PC-3 (cell line): ENCODE data around the gene SLC6A11. TPM values are rescaled to one million over a fixed set of nuclear protein-coding genes. Genes with fewer than 3 reads are reported as not detected.

Experiments
- ATAC-seq: fragments of 200-7000 bp; cut with Tn5 transposase; 2 replicates; pipeline ENCODE4 v1.9.1; 2020; ENCODE audit warnings: mild to moderate bottlenecking, moderate library complexity
- BruUV-seq: library from RNA; stranded (reverse); fragments of 400-500 nt; replicated peaks from 2 replicates; lab custom pipeline; 2021; lab: Mats Ljungman, UMichigan
- CTCF ChIA-PET: fragments of 300-600 bp; sonication (Branson Sonifier 250); formaldehyde crosslinking; loops from one replicate; lab custom pipeline; 2022; ENCODE audit warnings: antibody characterized with exemption; lab: Charles Lee
- POLR2A ChIA-PET: fragments of 300-600 bp; sonication (Branson Sonifier 250); formaldehyde crosslinking; loops from one replicate; lab custom pipeline; 2022; ENCODE audit warnings: antibody characterized with exemption; ENCODE audit not compliant: unreplicated experiment; lab: Charles Lee
- DNase-seq: peaks from one replicate; pipeline ENCODE4 v3.0.0-alpha.2; 2015
- H2AFZ ChIP-seq: fragments of 300-600 bp; sonication (generic); 2 replicates; pipeline ENCODE4 v1.6.0; 2016; ENCODE audit warnings: antibody characterized with exemption, low read length
- H3F3A ChIP-seq: fragments of 300-600 bp; sonication (generic); one replicate; pipeline ENCODE4 v1.6.0; 2017; ENCODE audit warnings: antibody characterized with exemption, low read length, control low read depth, mild to moderate bottlenecking; ENCODE audit not compliant: unreplicated experiment
- H3K27ac ChIP-seq: fragments of 300-600 bp; sonication (generic); 2 replicates; pipeline ENCODE4 v1.5.1; 2016; ENCODE audit warnings: mild to moderate bottlenecking, low read length
- H3K27me3 ChIP-seq: fragments of 300-600 bp; sonication (generic); 2 replicates; pipeline ENCODE4 v1.6.1; 2016; ENCODE audit warnings: low read length, mixed read lengths
- H3K36me3 ChIP-seq: fragments of 300-600 bp; sonication (generic); 2 replicates; pipeline ENCODE4 v1.6.1; 2016; ENCODE audit warnings: low read depth, mixed run types, low read length, mixed read lengths
- H3K4me1 ChIP-seq: fragments of 300-600 bp; sonication (generic); 2 replicates; pipeline ENCODE4 v1.5.1; 2016; ENCODE audit warnings: low read length; ENCODE audit not compliant: insufficient read depth
- H3K4me2 ChIP-seq: fragments of 300-600 bp; sonication (generic); 2 replicates; pipeline ENCODE4 v1.6.0; 2016; ENCODE audit warnings: low read length
- H3K4me3 ChIP-seq: fragments of 300-600 bp; sonication (generic); 2 replicates; pipeline ENCODE4 v1.5.1; 2016; ENCODE audit warnings: mild to moderate bottlenecking, low read length, mixed read lengths
- H3K79me2 ChIP-seq: fragments of 300-600 bp; sonication (generic); 2 replicates; pipeline ENCODE4 v1.6.1; 2017; ENCODE audit warnings: low read length, mixed read lengths
- H3K9ac ChIP-seq: fragments of 300-600 bp; sonication (generic); 2 replicates; pipeline ENCODE4 v1.6.0; 2016; ENCODE audit warnings: mild to moderate bottlenecking, low read length
- H3K9me2 ChIP-seq: fragments of 300-600 bp; sonication (generic); replicated peaks from 2 replicates; pipeline ENCODE4 v1.6.1; 2016; ENCODE audit warnings: mixed run types, low read length, mixed read lengths
- H3K9me3 ChIP-seq: fragments of 300-600 bp; sonication (generic); 2 replicates; pipeline ENCODE4 v1.6.1; 2016; ENCODE audit warnings: low read length, mixed read lengths
- H4K20me1 ChIP-seq: fragments of 300-600 bp; sonication (generic); 2 replicates; pipeline ENCODE4 v1.6.1; 2016; ENCODE audit warnings: low read length, mixed read lengths
- CTCF ChIP-seq: fragments of 300-600 bp; sonication (generic); conservative IDR thresholded peaks from 2 replicates; pipeline ENCODE4 v1.5.1; 2017; ENCODE audit warnings: antibody characterized with exemption, low read depth, mild to moderate bottlenecking, low read length
- EZH2 ChIP-seq: fragments of 300-600 bp; sonication (generic); IDR thresholded peaks from one replicate; pipeline ENCODE4 v1.6.1; 2017; ENCODE audit warnings: antibody characterized with exemption, mild to moderate bottlenecking, low read length; ENCODE audit not compliant: unreplicated experiment
- EZH2phosphoT487 ChIP-seq: fragments of 300-600 bp; sonication (generic); IDR thresholded peaks from 2 replicates; pipeline ENCODE4 v1.6.1; 2018; ENCODE audit warnings: mild to moderate bottlenecking, antibody characterized with exemption, low read length, borderline replicate concordance
- intact Hi-C: fragments of 100-400 bp; cut with micrococcal nuclease; formaldehyde crosslinking; loops from 2 replicates; pipeline ENCODE4 v1.9.0; 2023
- total RNA-seq: library from RNA; depleted of rRNA; stranded (reverse); fragments of >200 nt; gene quantifications from 2 replicates; pipeline ENCODE4 v1.2.3, GENCODE V29; 2014

SLC6A11 gene
- total RNA-seq, 1 experiment from 2014 or later = 34.0 TPM

- no peak for DNase-seq
- no peaks in the 10 kb centered on the region for H3K79me2 ChIP-seq
- no peak overlapping the region for H3K27ac ChIP-seq
- no peaks in the 10 kb centered on the region for H3K36me3 ChIP-seq
- intact Hi-C loops = no loop called here
- H3K9me3 ChIP-seq = no peaks in the 10 kb centered on the region
- ChIA-PET CTCF (interaction anchor here (0.6 kb wide), 1 partner anchor 1026 kb away, joined by 3 read pairs; no protein-coding TSS in a partner anchor), POLR2A (no interaction called here)
- H4K20me1 ChIP-seq = no peaks in the 10 kb centered on the region
- no peaks in the 10 kb centered on the region for H3K27me3 ChIP-seq
- no peaks in the 10 kb centered on the region for H3K4me1 ChIP-seq
- H3F3A ChIP-seq = no peaks in the 10 kb centered on the region
- no peak overlapping the region for H3K4me2 ChIP-seq
- H3K9me2 ChIP-seq = no peaks in the 10 kb centered on the region
- no peak for ATAC-seq
- H3K9ac ChIP-seq = no peak overlapping the region
- TF ChIP-seq CTCF (no peak), EZH2 (no peak), EZH2phosphoT487 (no peak)
- H2AFZ ChIP-seq = no peak overlapping the region
- no TSS peak for BruUV-seq
- H3K4me3 ChIP-seq = no peak overlapping the region
Measured at GRCh38 chr3:10845839-10846656, 30.0 kb downstream of the SLC6A11 start.

GRCh38 chr3:10846657-10846975 is 30.6 kb downstream of the SLC6A11 start:
- no peaks in the 10 kb centered on the region for H3K79me2 ChIP-seq
- H3K27me3 ChIP-seq = no peaks in the 10 kb centered on the region
- BruUV-seq = no TSS peak
- ATAC-seq (no peak), DNase-seq (no peak)
- H3K36me3 ChIP-seq = no peaks in the 10 kb centered on the region
- CTCF ChIA-PET = no interaction called here
- POLR2A ChIA-PET = no interaction called here
- intact Hi-C loops = no loop called here
- no peak overlapping the region for H2AFZ ChIP-seq
- no peak overlapping the region for H3K4me3 ChIP-seq
- H3K9me2 ChIP-seq = no peaks in the 10 kb centered on the region
- no peak overlapping the region for H3K27ac ChIP-seq
- H3K9ac ChIP-seq = no peak overlapping the region
- H3F3A ChIP-seq = no peaks in the 10 kb centered on the region
- H3K9me3 ChIP-seq = no peaks in the 10 kb centered on the region
- no peak for TF ChIP-seq CTCF
- TF ChIP-seq EZH2 = no peak
- no peak for TF ChIP-seq EZH2phosphoT487
- no peak overlapping the region for H3K4me2 ChIP-seq
- H3K4me1 ChIP-seq = no peaks in the 10 kb centered on the region
- H4K20me1 ChIP-seq = no peaks in the 10 kb centered on the region

GRCh38 chr3:10848261-10848660 is 32.2 kb downstream of the SLC6A11 start:
- H3K9ac ChIP-seq = no peak overlapping the region
- no peaks in the 10 kb centered on the region for H4K20me1 ChIP-seq
- no peaks in the 10 kb centered on the region for H3K9me2 ChIP-seq
- no peak for TF ChIP-seq EZH2phosphoT487
- TF ChIP-seq CTCF = no peak
- no peak for TF ChIP-seq EZH2
- H3F3A ChIP-seq = no peaks in the 10 kb centered on the region
- H3K36me3 ChIP-seq = no peaks in the 10 kb centered on the region
- intact Hi-C loops = no loop called here
- no peak overlapping the region for H3K4me2 ChIP-seq
- no peak overlapping the region for H2AFZ ChIP-seq
- H3K4me1 ChIP-seq = no peaks in the 10 kb centered on the region
- ChIA-PET POLR2A (no interaction called here), CTCF (no interaction called here)
- no peaks in the 10 kb centered on the region for H3K79me2 ChIP-seq
- no peaks in the 10 kb centered on the region for H3K9me3 ChIP-seq
- H3K27ac ChIP-seq = no peak overlapping the region
- BruUV-seq = no TSS peak
- H3K27me3 ChIP-seq = no peaks in the 10 kb centered on the region
- no peak for DNase-seq
- no peak overlapping the region for H3K4me3 ChIP-seq
- no peak for ATAC-seq
